Stomach smooth muscle (tissue), 2 donors: ENCODE measurements around the gene DIS3L2.

Experiments
- H3K27ac ChIP-seq: one replicate; pipeline ENCODE4 v1.7.0; 2013; ENCODE audit warnings: mild to moderate bottlenecking, low read length, inconsistent platforms
- H3K27me3 ChIP-seq, 2 donors: one replicate each; pipeline ENCODE4 v1.7.0; 2013; ENCODE audit warnings: low read length in 2 of 2; ENCODE audit not compliant: insufficient read depth in 2 of 2, control insufficient read depth in 1 of 2
- H3K36me3 ChIP-seq, 2 donors: one replicate each; pipeline ENCODE4 v1.7.0; 2013; ENCODE audit warnings: low read length in 2 of 2; ENCODE audit not compliant: control insufficient read depth in 2 of 2, insufficient read depth in 2 of 2
- H3K4me1 ChIP-seq: one replicate; pipeline ENCODE4 v1.7.0; 2013; ENCODE audit warnings: low read length; ENCODE audit not compliant: control insufficient read depth, insufficient read depth
- H3K4me3 ChIP-seq, 2 donors: one replicate each; pipeline ENCODE4 v1.7.0; 2013; ENCODE audit warnings: low read length in 2 of 2
- H3K9ac ChIP-seq, 2 donors: one replicate each; pipeline ENCODE4 v1.7.0; 2013; ENCODE audit warnings: low read length in 2 of 2, mild to moderate bottlenecking in 1 of 2
- H3K9me3 ChIP-seq, 2 donors: one replicate each; pipeline ENCODE4 v1.7.0; 2013; ENCODE audit warnings: low read length in 2 of 2; ENCODE audit not compliant: control insufficient read depth in 2 of 2
- donor health status: healthy.
- donor health status: Pancreatic carcinoma.

DIS3L2 gene

DNA sequence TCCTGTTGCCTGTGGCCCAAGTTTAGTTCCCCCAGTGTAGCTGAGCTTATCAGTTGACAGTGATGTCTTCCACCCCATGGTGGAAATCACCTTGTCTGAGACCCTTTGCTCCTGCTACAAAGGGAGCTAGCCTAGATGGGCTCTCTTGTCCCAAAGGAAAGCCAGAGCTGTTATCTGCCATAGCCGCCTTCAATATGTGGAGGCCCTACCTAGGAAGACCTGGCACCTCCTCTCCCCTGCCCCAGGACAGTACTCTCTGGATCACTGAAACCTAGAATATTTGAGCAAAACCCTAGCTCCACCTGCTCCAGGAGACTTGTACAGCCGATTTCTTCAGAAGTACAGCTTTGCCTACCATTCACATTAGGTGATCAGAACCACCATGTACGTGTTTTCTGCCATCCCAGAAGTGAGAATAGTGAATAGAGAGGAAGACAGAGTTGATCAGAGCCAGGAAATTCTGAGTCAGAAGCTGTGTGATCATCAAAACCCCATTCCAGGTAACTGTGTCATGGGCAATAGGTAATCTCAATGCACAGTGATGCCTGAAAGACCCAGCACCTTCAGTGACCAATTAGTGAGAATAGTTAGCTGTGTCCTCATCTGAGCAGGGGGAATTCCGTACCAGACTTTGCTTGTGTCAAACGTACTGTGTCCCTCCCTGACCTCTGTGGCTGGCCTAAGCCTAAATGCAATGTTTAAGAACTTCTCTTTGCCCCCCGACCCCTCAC, 278.6 kb downstream of the DIS3L2 start:
- H3K4me3 ChIP-seq: no peak overlapping the region
- no peaks in the 10 kb centered on the region for H3K9me3 ChIP-seq
- no peaks in the 10 kb centered on the region for H3K4me1 ChIP-seq
- no peak overlapping the region for H3K9ac ChIP-seq
- H3K36me3 ChIP-seq: peaks cover 11 to 24% of the 10 kb centered on the region in 2 donors
- H3K27ac ChIP-seq: no peak overlapping the region
- H3K27me3 ChIP-seq: no peaks in the 10 kb centered on the region

DNA sequence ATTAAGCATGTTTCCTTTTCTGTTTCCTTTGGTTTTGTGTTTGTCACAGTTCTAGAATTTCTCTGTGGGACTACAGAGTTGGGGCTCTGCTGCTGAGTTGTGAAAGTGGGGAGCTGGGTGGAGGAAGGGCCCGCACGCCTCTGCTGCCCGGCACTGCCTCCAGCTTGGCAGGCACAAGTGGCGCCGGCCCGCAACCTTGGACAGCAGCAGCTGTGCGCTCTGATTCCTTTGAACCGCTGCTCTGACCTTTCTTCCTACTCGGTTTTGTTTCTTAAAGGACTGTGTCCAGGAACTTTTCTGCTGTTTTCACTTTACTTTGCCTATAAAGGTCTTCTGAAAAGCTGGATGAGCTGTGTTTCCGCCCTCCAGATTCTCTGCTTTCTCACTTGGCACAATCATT, 279.4 kb downstream of the DIS3L2 start:
- H3K27ac ChIP-seq: no peak overlapping the region
- no peaks in the 10 kb centered on the region for H3K9me3 ChIP-seq
- H3K27me3 ChIP-seq: no peaks in the 10 kb centered on the region
- no peak overlapping the region for H3K9ac ChIP-seq
- H3K4me1 ChIP-seq: no peaks in the 10 kb centered on the region
- peaks cover 11 to 25% of the 10 kb centered on the region in 2 donors for H3K36me3 ChIP-seq
- no peak overlapping the region for H3K4me3 ChIP-seq

DNA sequence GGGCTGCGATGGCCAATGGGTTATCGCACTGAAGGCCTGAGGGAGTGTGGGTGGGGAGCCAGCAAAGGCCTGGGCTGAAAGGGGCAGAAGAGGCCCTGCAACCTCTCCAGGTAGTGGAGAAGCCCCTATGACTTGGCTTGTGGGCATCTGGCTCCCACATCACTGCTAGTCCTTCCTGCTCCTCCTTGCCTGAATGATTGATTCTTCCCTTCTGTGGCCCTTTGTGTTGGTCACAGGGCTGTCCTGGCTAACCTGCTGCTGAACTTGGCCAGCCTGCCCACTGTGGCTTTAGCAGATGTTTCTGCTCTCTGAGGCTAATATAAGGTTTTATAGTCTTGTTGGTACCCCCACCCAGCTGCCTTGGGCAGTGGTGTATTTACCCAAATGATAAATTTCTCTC, 280.8 kb downstream of the DIS3L2 start:
- Histone ChIP-seq H3K9ac (no peak overlapping the region), H3K36me3 (peaks cover 11 to 25% of the 10 kb centered on the region in 2 donors), H3K9me3 (no peaks in the 10 kb centered on the region), H3K27ac (no peak overlapping the region), H3K4me1 (no peaks in the 10 kb centered on the region), H3K4me3 (no peak overlapping the region), H3K27me3 (no peaks in the 10 kb centered on the region)

DNA sequence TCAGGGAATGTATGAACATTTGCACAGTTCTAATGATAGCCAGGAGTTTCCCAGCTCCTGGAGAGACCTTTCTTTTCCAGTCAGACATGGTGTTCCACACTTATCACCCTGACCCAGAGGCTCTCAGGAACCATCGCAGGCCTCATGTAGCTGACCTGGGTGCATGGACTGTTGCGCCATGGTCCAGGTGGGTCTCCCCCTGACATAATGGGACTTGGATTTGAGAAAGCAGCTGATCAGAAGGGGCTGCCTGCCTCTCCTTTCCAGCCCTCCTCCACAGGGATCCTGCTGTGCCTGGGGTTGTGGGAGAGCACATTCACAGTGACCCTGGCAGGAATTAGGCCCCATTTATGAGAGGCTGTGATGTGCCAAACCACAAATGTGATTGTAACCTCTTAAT, 283.6 kb downstream of the DIS3L2 start:
- no peaks in the 10 kb centered on the region for H3K27me3 ChIP-seq
- no peaks in the 10 kb centered on the region for H3K9me3 ChIP-seq
- no peaks in the 10 kb centered on the region for H3K4me1 ChIP-seq
- H3K9ac ChIP-seq: no peak overlapping the region
- H3K36me3 ChIP-seq: peaks cover 10 to 19% of the 10 kb centered on the region in 2 donors
- H3K27ac ChIP-seq: no peak overlapping the region
- H3K4me3 ChIP-seq: no peak overlapping the region

DNA sequence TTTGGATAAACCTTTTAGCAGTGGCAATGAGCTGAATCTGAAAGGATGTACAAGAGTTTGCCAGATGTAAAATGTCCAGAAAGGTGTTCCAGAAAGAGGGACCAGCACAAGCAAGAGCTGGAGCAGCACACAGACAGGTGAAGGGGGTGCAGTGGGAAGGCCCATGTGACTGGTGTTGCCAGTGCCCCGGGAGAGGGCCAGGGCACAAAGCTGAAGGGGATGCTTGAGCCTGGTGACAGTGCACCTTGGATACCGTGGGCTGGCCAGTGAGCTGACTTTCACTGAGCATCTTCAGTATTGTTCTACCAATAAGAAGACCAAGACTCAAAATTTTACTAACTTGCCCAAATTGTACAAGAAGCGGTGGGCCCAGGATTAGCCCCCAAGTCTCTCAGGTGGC, 284.7 kb downstream of the DIS3L2 start:
- Histone ChIP-seq H3K27ac (no peak overlapping the region), H3K4me1 (no peaks in the 10 kb centered on the region), H3K9me3 (no peaks in the 10 kb centered on the region), H3K4me3 (no peak overlapping the region), H3K9ac (no peak overlapping the region), H3K36me3 (peaks cover 7 to 18% of the 10 kb centered on the region in 2 donors), H3K27me3 (no peaks in the 10 kb centered on the region)

DNA sequence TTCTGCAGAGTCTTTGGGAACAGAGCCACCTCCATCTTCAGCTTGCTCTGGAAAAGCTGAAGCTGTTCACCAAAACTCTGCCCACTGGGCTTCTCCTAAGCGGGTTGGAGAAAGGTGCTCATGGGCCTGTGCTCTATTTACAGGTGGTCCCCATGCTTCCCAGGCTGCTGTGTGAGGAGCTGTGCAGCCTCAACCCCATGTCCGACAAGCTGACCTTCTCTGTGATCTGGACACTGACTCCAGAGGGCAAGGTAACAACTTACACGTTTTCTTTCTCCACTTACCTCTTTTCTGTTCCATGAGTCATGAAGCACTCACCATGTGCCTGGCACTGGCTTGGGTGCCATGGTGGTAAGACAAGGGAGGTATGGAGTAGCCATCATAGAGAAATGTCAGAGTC, 287.6 kb downstream of the DIS3L2 start:
- Histone ChIP-seq H3K27ac (no peak overlapping the region), H3K27me3 (no peaks in the 10 kb centered on the region), H3K36me3 (peaks cover 10 to 20% of the 10 kb centered on the region in 2 donors), H3K9me3 (no peaks in the 10 kb centered on the region), H3K9ac (no peak overlapping the region), H3K4me3 (no peak overlapping the region), H3K4me1 (no peaks in the 10 kb centered on the region)

DNA sequence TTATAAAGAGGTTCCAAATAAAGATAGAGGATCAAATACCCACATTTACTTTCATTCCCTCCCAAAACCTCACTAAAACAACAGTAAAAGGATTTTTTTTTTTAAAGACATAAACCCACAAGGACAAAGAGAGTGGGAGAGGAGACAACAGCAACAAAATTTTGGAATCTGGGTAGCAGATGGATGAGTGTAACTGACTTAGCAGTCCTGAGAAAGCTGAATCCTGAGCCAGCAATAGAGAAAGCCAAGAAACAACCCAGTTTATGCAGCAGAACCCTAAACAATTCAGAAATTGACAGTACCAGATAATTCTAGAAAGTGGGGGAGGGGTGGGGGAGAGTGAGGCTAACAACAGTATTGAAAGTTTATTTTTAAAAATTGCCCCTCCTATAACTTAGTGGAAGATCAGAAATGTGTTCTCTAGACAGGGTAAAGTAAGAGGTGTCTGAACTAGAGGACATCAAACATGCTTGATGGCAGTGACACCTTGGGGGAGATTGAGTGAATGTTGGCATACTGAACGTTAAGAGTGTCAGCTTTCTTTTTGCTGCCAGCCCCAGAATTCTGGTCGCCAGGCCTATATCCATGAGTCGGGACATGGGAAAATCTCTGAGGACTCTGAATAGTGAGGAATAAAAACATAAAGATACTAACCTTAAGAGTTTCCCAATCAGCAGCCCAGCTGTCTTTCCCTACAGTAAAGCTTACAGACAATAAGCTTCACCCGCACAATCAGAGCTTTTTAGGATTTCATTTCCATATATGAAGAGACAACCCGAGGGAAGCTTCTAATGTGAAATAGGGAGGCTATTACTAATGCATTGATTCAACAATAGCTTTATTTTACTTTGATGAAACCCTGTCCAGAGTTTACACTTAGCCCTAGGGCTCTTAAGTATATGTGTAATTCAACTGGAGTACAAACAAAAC, 289.0 kb downstream of the DIS3L2 start:
- Histone ChIP-seq H3K27me3 (no peaks in the 10 kb centered on the region), H3K36me3 (peaks cover 15 to 16% of the 10 kb centered on the region in 2 donors), H3K4me3 (no peak overlapping the region), H3K9ac (no peak overlapping the region), H3K9me3 (no peaks in the 10 kb centered on the region), H3K27ac (no peak overlapping the region), H3K4me1 (no peaks in the 10 kb centered on the region)

DNA sequence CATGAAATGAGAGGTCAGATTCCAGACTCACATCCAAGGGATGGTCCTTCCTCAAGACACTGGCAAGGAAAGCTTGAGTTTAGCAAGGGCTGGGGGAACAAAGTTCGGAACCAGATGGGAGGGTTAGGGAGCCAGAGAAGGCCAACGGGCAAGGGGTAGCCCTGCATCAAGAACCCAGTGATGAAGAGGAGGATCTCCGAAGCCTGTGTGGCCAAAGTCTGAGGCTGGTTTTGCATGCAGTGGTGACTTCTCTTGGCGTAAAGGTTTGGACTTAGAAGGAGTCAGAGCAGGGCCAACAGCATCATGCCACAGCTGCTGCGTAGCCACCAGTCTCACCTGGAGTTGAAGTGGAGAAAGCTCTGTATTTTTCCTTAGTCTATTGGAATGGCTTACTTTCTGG, 293.5 kb downstream of the DIS3L2 start:
- H3K36me3 ChIP-seq: peaks cover 10 to 12% of the 10 kb centered on the region in 2 donors
- H3K4me1 ChIP-seq: no peaks in the 10 kb centered on the region
- no peak overlapping the region for H3K27ac ChIP-seq
- H3K27me3 ChIP-seq: no peaks in the 10 kb centered on the region
- H3K9me3 ChIP-seq: no peaks in the 10 kb centered on the region
- H3K4me3 ChIP-seq: no peak overlapping the region
- no peak overlapping the region for H3K9ac ChIP-seq

DNA sequence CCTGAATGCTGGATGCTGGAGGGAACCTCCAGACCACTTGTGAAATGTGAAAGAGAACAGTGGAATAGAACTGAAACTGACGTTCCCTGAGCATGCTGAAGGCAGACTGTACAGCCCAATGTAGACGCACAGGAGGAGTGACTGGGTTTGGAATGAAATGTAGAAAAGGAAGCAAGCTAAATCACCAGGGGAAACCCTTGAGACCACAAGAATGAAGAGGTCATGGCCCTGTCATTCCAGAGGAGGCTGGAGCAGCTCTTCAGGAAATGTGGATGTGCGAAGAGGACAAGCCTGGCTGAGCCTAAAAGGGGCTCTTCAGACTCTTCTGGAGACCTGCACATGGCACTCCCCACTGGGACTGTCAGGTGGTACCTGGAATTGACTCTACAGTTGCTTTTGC, 298.6 kb downstream of the DIS3L2 start:
- H3K4me3 ChIP-seq: no peak overlapping the region
- H3K36me3 ChIP-seq: peaks cover 11 to 31% of the 10 kb centered on the region in 2 donors
- H3K9ac ChIP-seq: no peak overlapping the region
- no peaks in the 10 kb centered on the region for H3K9me3 ChIP-seq
- no peak overlapping the region for H3K27ac ChIP-seq
- no peaks in the 10 kb centered on the region for H3K4me1 ChIP-seq
- no peaks in the 10 kb centered on the region for H3K27me3 ChIP-seq

DNA sequence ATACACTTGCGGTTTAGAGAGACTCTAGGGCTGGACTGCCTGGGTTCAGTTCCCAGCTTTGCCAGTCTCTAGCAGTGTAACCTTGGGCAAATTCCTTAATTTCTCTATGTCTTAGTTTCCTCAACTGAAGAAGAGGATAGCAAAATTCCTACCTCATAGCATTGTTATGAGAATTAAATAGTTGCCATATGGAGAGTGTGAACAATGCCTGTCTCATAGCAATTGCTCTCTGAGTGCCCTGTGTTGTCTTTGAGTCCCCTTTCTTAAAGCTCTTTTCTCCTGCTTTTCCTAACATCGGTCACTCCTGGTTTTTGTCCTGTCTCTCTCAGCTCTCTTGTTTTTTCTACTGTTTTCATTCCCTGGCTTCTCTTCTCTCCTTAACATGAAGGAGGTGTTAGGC, 300.3 kb downstream of the DIS3L2 start:
- no peak overlapping the region for H3K4me3 ChIP-seq
- H3K9ac ChIP-seq: no peak overlapping the region
- no peaks in the 10 kb centered on the region for H3K4me1 ChIP-seq
- no peaks in the 10 kb centered on the region for H3K9me3 ChIP-seq
- peaks cover 10 to 30% of the 10 kb centered on the region in 2 donors for H3K36me3 ChIP-seq
- H3K27ac ChIP-seq: no peak overlapping the region
- H3K27me3 ChIP-seq: no peaks in the 10 kb centered on the region

DNA sequence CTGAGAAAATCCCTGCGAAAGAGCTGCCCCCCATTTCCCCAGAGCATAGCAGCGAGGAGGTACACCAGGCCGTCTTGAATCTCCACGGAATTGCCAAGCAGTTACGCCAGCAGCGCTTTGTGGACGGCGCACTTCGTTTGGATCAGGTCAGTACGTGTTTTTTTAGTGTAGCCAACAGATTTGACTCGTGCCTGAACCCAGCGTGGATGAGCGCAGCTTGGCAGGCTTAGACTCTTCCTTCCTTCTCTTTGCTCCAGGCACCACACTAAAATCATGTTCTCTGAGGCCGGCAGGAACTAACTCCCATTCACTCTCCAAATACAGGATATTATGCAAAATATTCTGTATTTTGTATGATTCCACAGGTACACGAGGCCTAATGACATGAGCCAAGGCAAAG, 301.8 kb downstream of the DIS3L2 start:
- Histone ChIP-seq H3K9ac (no peak overlapping the region), H3K36me3 (peaks cover 10 to 30% of the 10 kb centered on the region in 2 donors), H3K9me3 (no peaks in the 10 kb centered on the region), H3K27me3 (no peaks in the 10 kb centered on the region), H3K27ac (no peak overlapping the region), H3K4me1 (no peaks in the 10 kb centered on the region), H3K4me3 (no peak overlapping the region)
